GM18498 (cell line): ENCODE data around the gene NEDD4L.
"Not testable (repeated sequence)": the region's sequence is repeated elsewhere in the genome, so short reads cannot be mapped to it uniquely, and the experiment has no call there.

Experiments
- ATAC-seq: cut with Tn5 transposase; IDR thresholded peaks from one replicate; pipeline ENCODE4 v1.9.1; 2021; ENCODE audit warnings: mild to moderate bottlenecking, moderate library complexity; ENCODE audit not compliant: unreplicated experiment

Gene NEDD4L

DNA sequence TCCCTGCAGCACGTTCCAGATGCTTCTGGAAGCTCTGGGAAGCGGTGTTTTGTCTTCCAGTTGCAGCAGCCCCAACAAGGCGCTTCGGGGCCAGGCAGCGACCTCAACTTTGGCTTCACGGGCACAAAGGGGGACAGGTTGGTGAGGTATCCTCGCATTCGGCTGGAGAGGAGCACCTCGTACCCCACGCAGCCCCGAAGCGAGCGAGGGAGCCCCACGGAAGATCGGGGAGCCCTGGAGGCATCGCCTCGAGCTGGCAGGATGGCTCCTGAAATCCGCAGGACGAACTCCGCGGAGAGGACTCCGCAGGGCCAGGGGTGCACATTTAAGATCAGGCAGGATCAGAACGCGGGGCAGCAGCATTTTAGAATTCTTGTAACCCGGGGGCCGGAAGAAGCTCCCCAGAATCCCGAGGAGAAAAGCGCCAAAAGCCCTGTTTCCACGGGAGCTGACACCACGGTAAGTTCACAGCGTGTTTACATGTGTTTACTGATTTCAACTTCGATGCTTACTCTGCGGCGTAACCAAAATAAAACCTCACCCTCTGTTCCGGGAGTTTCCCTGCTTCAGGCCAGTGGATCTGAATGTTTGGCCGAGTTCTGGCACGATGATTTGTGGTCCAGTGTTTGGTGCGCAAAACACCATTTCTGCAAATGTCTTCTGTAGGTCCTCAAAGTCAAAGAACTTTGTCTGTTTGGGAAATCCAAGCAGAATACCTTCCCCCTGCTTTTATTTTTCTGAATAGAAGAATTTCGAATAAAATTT is 212.5 kb downstream of the NEDD4L start:
- ATAC-seq: no peak

DNA sequence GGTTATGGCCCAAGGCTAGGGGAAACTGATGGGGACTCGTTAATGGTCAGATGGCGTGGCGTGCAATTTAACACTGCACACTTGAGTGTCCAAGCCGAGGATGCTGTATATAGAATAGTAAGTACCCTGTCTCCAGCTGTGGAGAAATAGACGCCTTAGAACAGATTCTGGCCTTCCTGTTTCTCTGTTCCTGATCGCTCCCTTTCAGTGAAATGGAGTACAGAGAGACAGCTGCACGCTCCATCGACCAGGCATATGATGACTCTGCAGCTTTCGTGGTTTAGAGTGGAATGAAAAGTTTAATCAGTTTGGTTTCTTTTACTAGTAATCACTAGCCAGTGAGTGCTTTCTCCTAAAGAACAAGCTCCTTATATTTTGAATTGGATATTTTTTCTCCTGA is 213.4 kb downstream of the NEDD4L start:
- no peak for ATAC-seq

GRCh38 chr18:58258692-58259342 is 214.8 kb downstream of the NEDD4L start:
- no peak for ATAC-seq

GRCh38 chr18:58263055-58263957 is 219.3 kb downstream of the NEDD4L start:
- ATAC-seq: no peak

GRCh38 chr18:58264075-58264474 is 220.0 kb downstream of the NEDD4L start:
- no peak for ATAC-seq

- ATAC-seq: no peak
These were observed 220.8 kb downstream of the NEDD4L start for GRCh38 chr18:58264840-58265239.

DNA sequence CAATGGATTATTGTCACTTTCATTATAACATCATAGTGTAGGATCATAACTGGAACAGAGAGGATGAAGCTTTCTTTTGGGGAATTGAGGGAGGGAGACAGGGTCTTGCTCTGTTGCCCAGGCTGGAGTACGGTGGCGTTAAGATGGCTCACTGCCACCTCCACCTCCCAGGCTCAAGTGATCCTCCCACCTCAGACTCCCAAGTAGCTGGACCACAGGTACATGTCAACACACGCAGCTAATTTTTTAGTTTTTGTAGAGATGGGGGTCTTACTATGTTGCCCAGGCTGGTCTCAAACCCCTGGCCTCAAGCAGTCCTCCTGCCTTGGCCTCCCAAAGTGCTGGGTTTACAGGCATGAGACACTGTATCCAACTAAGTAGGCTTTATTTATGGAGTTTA is 221.5 kb downstream of the NEDD4L start:
- ATAC-seq: not testable (repeated sequence)

- no peak for ATAC-seq
These were observed 222.3 kb downstream of the NEDD4L start for GRCh38 chr18:58266291-58266690.

DNA sequence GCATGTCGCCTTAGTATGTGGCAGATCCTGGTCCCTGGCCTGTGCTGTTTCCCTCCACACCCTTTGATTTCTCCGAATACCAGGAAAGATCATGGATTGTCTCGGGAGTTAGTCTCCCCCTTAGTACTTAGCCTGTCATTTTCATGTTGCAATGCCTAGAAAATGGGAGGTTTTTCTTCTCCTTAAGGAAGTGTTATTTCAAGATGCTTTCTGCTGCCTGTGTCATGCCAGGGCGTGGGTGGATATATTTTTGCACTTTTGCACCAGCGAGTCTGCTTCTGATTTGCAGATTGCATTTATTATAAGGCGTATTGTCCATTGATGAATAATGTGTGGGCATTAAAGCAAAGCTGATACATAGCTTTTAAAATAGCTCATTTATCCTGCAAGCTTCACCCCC is 223.5 kb downstream of the NEDD4L start:
- ATAC-seq: no peak

DNA sequence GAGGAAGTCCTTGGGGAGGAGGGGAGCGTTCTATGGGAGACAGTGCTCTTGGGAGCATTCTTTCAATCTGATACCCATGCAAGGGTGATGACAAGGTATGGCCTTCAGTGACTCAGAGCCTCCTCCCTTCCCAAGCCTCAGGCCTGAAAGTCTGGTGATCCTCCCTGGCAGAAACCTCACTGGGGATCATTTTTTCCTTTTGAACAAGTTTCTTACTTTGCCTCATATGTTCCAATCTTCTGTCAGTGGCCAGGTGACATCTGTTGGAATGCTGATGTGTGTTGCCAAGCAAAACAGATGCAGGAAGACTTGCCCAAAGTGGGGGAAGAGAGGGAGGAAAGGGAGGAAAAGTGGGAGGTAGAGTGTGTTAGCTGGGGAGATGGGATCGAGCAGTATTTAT is 224.8 kb downstream of the NEDD4L start:
- no peak for ATAC-seq

DNA sequence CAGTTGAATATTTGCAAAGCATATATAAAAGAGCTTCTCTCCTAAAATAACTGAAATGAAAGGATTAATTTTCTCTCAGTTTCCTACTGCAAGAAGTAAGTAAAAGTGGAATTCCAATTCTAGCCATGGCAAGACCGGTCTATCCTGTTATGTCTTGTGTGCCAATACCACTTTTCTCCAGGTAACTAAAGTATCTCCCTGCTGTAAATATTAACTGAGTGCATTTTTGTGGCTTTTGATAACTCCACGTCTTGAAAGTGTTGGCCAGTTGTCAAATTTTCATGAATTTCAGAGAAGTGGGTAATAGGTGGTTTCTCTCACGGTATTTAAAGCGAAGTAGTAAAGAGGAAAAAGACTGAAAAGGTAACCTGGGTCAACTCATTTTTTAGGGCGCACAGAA is 225.9 kb downstream of the NEDD4L start:
- ATAC-seq: no peak

DNA sequence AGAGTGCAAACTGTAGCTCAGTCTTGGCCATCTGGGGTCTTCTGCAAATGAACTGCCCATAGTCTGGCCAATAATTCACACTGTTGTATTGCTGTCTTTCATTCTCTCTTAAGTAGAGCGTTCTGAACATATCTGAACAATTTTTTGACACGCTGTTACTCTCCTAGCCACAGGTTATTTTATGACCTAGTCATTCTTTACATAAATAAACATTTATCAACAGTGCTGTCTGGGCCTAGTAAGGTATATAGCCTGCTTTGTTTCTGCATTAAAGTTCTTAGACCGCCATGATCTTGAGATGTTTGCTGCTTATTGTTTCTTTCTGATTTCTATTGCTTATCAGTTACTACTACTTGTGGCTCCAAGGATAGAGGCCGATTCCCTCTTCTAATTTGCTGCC is 226.4 kb downstream of the NEDD4L start:
- no peak for ATAC-seq

- ATAC-seq: no peak
These were observed 227.7 kb downstream of the NEDD4L start for GRCh38 chr18:58271770-58272169.

- no peak for ATAC-seq
These were observed 228.2 kb downstream of the NEDD4L start for GRCh38 chr18:58272209-58272608.

- no peak for ATAC-seq
These were observed 228.9 kb downstream of the NEDD4L start for GRCh38 chr18:58272779-58273435.

DNA sequence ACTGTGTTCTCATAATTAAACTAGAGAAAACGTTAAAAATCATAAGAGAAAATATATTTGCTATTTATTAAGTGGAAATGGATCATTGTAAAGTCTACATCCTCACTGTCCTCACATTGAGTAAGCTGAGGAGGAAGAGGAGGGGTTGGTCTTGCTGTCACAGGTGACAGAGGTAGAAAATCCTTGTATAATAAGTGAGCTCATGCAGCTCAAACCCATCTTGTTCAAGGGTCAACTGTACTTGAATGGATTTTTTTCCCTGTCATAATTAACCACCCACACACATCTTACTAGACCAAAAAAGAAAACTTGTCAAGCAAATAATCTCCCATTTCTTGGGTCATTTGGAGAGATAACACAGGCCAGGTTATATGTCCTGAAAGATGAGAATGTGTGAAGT is 231.2 kb downstream of the NEDD4L start:
- ATAC-seq: no peak

GRCh38 chr18:58276789-58277739 is 233.0 kb downstream of the NEDD4L start:
- ATAC-seq: no peak

GRCh38 chr18:58279504-58280175 is 235.6 kb downstream of the NEDD4L start:
- no peak for ATAC-seq

DNA sequence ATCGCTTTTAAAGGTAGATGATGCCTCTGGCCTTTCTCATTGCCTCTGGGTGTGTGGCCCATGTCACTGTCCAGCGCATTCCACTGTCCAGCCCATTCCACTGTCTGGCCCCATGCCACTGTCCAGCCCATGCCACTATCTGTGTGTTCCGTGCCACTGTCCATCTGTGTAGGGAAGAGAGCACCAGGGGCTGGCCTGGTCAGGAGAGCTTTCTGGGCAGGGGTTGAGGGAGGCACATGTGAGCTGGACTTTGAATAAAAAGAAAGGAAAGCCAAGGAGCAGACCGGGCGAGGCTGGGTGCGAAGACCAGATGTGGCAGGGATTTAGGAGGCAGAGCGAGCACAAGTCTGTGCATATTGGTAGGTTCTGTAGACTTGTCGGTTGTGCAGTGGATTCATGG is 236.2 kb downstream of the NEDD4L start:
- ATAC-seq: no peak
